HG02588 (cell line): ENCODE measurements around the gene CFAP119.

Source experiments
- ATAC-seq: cut with Tn5 transposase; IDR thresholded peaks from one replicate; pipeline ENCODE4 v1.9.1; 2021; ENCODE audit warnings: mild to moderate bottlenecking, moderate library complexity; ENCODE audit not compliant: unreplicated experiment

CFAP119 gene

GRCh38 chr16:30741461-30741914, 20.4 kb downstream of the CFAP119 start:
- no peak for ATAC-seq

- ATAC-seq = no peak
These were observed 21.3 kb downstream of the CFAP119 start for GRCh38 chr16:30740364-30741251.

- ATAC-seq = no peak
These were observed 22.6 kb downstream of the CFAP119 start for GRCh38 chr16:30738984-30739951.

- no peak for ATAC-seq
These were observed 23.8 kb downstream of the CFAP119 start for GRCh38 chr16:30737794-30738648.

- ATAC-seq = no peak
These were observed 24.7 kb downstream of the CFAP119 start for GRCh38 chr16:30736995-30737793.

GRCh38 chr16:30731411-30731810, 30.5 kb downstream of the CFAP119 start:
- no peak for ATAC-seq

GRCh38 chr16:30728899-30729672, 32.8 kb downstream of the CFAP119 start:
- no peak for ATAC-seq

GRCh38 chr16:30728321-30728720, 33.5 kb downstream of the CFAP119 start:
- ATAC-seq = no peak

- no peak for ATAC-seq
These were observed 36.5 kb downstream of the CFAP119 start for GRCh38 chr16:30725418-30725792.

- ATAC-seq = no peak
These were observed 37.0 kb downstream of the CFAP119 start for GRCh38 chr16:30724641-30725417.

GRCh38 chr16:30723725-30724355, 38.0 kb downstream of the CFAP119 start:
- ATAC-seq = no peak

GRCh38 chr16:30722916-30723315, 38.9 kb downstream of the CFAP119 start:
- ATAC-seq = no peak

- ATAC-seq = no peak
These were observed 39.4 kb downstream of the CFAP119 start for GRCh38 chr16:30722443-30722842.

- ATAC-seq = no peak
These were observed 40.3 kb downstream of the CFAP119 start for GRCh38 chr16:30721606-30722005.

GRCh38 chr16:30721167-30721566, 40.7 kb downstream of the CFAP119 start:
- ATAC-seq = no peak

- ATAC-seq = no peak
These were observed 41.2 kb downstream of the CFAP119 start for GRCh38 chr16:30720694-30721093.

- ATAC-seq = no peak
These were observed 41.8 kb downstream of the CFAP119 start for GRCh38 chr16:30720086-30720485.
